SK-N-MC (cell line): ENCODE measurements around the gene TPGS1.

Experiments used
- DNase-seq: peaks from one replicate; pipeline ENCODE4 v3.0.0-alpha.2; 2011; ENCODE audit warnings: low read depth, low spot score
- H3K27ac ChIP-seq: fragments of 200-600 bp; sonication (generic); 2 replicates; pipeline ENCODE4 v1.5.1; 2016; ENCODE audit warnings: mixed run types
- H3K36me3 ChIP-seq: fragments of 200-600 bp; sonication (generic); 2 replicates; pipeline ENCODE4 v1.6.1; 2017; ENCODE audit warnings: antibody characterized with exemption, low read length, mixed read lengths; ENCODE audit not compliant: insufficient read depth
- H3K4me3 ChIP-seq: fragments of 200-600 bp; sonication (generic); 2 replicates; pipeline ENCODE4 v1.5.1; 2016
- H3K9ac ChIP-seq: fragments of 200-600 bp; sonication (generic); 2 replicates; pipeline ENCODE4 v1.8.0; 2017; ENCODE audit warnings: mixed run types, mixed read lengths; ENCODE audit not compliant: insufficient read length
- H3K9me3 ChIP-seq: fragments of 200-600 bp; sonication (generic); 2 replicates; pipeline ENCODE4 v1.6.1; 2017; ENCODE audit warnings: low read depth, mild to moderate bottlenecking, antibody characterized with exemption, low read length, moderate library complexity, mixed read lengths
- EZH2 ChIP-seq: fragments of 200-600 bp; sonication (generic); IDR thresholded peaks from one replicate; pipeline ENCODE4 v1.6.1; 2017; ENCODE audit warnings: antibody characterized with exemption
- FOXP2 ChIP-seq: optimal IDR thresholded peaks from 2 replicates; pipeline ENCODE3; 2011; ENCODE audit warnings: mild to moderate bottlenecking, moderate library complexity; ENCODE audit not compliant: insufficient read depth; ENCODE audit errors: extremely low read length, control extremely low read depth
- POLR2AphosphoS5 ChIP-seq: IDR thresholded peaks from 2 replicates; pipeline ENCODE4 v1.6.1; 2012; ENCODE audit warnings: mild to moderate bottlenecking, low read depth, low read length, borderline replicate concordance

TPGS1 gene

GRCh38 chr19:519449-519865 is 12.2 kb downstream of the TPGS1 start:
- H3K36me3 ChIP-seq = no peaks in the 10 kb centered on the region; the same call in 1 of the 2 replicates
- no peak overlapping the region for H3K4me3 ChIP-seq

GRCh38 chr19:522726-523125 is 15.4 kb downstream of the TPGS1 start:
- Histone ChIP-seq H3K27ac (no peak overlapping the region), H3K4me3 (no peak overlapping the region), H3K9me3 (no peaks in the 10 kb centered on the region), H3K9ac (no peak overlapping the region), H3K36me3 (no peaks in the 10 kb centered on the region; the same call in 1 of the 2 replicates)
- TF ChIP-seq POLR2AphosphoS5 (no peak), EZH2 (no peak), FOXP2 (no peak)
- DNase-seq = no peak

More at GRCh38 chr19:519449-519865, 12.2 kb downstream of the TPGS1 start:
- Histone ChIP-seq H3K9me3 (no peaks in the 10 kb centered on the region), H3K27ac (no peak overlapping the region), H3K9ac (no peak overlapping the region)
- no peak for DNase-seq
- TF ChIP-seq FOXP2 (no peak), EZH2 (no peak), POLR2AphosphoS5 (no peak)

GRCh38 chr19:524062-524674 is 16.9 kb downstream of the TPGS1 start:
- Histone ChIP-seq H3K27ac (no peak overlapping the region), H3K4me3 (no peak overlapping the region), H3K9me3 (no peaks in the 10 kb centered on the region), H3K9ac (no peak overlapping the region), H3K36me3 (no peaks in the 10 kb centered on the region; the same call in 1 of the 2 replicates)
- DNase-seq = no peak
- TF ChIP-seq FOXP2 (no peak), EZH2 (no peak), POLR2AphosphoS5 (no peak)

- Histone ChIP-seq H3K36me3 (no peaks in the 10 kb centered on the region; the same call in 1 of the 2 replicates), H3K27ac (no peak overlapping the region), H3K9ac (no peak overlapping the region), H3K9me3 (no peaks in the 10 kb centered on the region), H3K4me3 (no peak overlapping the region)
- DNase-seq = no peak
- TF ChIP-seq FOXP2 (no peak), POLR2AphosphoS5 (no peak), EZH2 (no peak)
Observed at GRCh38 chr19:525029-525428, 17.7 kb downstream of the TPGS1 start.

GRCh38 chr19:525857-526419 is 18.6 kb downstream of the TPGS1 start:
- TF ChIP-seq FOXP2 = no peak
- no peak for TF ChIP-seq POLR2AphosphoS5
- TF ChIP-seq EZH2 = no peak
- H3K36me3 ChIP-seq = no peaks in the 10 kb centered on the region
- H3K9me3 ChIP-seq = no peaks in the 10 kb centered on the region
- H3K4me3 ChIP-seq = no peak overlapping the region
- no peak overlapping the region for H3K27ac ChIP-seq
- DNase-seq = no peak
- H3K9ac ChIP-seq = no peak overlapping the region

GRCh38 chr19:530134-531008 is 23.1 kb downstream of the TPGS1 start:
- DNase-seq = no peak
- H3K4me3 ChIP-seq = peak overlapping the region; percentile 92
- H3K36me3 ChIP-seq = no peaks in the 10 kb centered on the region; the same call in 1 of the 2 replicates
- TF ChIP-seq EZH2 (no peak), POLR2AphosphoS5 (no peak), FOXP2 (no peak)
- no peaks in the 10 kb centered on the region for H3K9me3 ChIP-seq
- H3K9ac ChIP-seq = peak overlapping the region; percentile 83
- H3K27ac ChIP-seq = peak overlapping the region; percentile 81; the same call in 1 of the 2 replicates

DNA sequence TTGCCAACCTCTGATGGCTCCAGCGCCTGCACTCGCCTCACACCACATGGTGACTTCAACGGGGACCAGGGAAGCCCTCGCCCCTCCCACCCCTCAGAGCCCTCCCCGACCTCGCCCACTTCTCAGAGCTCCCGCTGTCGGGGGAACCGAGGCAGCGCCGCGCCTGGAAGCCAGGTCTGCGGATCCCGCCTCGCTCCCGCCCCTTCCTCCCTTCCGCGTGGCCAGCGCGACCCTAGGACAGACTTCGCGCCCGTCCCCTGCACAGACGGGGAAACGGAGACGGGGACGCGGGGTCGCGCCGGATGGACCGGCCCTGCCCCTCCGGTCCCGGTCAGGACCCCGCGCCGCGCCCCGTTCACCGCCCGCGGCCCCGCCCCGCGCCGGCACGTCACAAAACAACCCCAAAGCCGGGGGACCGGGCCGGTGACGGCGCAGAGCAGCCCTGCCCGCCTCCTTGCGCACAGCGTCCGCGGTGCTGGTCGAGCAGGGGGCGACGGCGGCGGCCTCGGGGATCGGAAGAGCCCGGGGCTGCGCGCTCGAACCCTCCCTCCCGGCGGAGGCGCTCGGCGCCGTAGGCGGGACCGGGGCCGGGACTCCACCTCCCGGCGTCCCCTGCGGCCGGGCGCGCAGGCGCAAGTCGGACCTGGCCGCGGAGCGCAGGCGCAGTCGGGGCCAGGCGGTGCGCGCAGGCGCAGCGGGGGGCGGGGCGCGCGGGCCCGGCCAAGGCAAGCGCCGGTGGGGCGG is 23.9 kb downstream of the TPGS1 start:
- H3K27ac ChIP-seq = peak overlapping the region; percentile 81
- H3K9me3 ChIP-seq = no peaks in the 10 kb centered on the region
- TF ChIP-seq POLR2AphosphoS5 = peak; percentile 75; the same call in 1 of the 2 replicates
- TF ChIP-seq EZH2 = no peak

More for the DNA sequence above, 23.9 kb downstream of the TPGS1 start:
- Histone ChIP-seq H3K36me3 (peaks cover 3% of the 10 kb centered on the region; the same call in 1 of the 2 replicates), H3K9ac (peak overlapping the region; percentile 83), H3K4me3 (peak overlapping the region; percentile 92)
- no peak for DNase-seq
